HG03432 (cell line): ENCODE results near the gene FXYD1.

Experiments used
- ATAC-seq: cut with Tn5 transposase; IDR thresholded peaks from one replicate; pipeline ENCODE4 v1.9.1; 2021; ENCODE audit warnings: mild to moderate bottlenecking, moderate library complexity; ENCODE audit not compliant: unreplicated experiment

The FXYD1 gene

DNA sequence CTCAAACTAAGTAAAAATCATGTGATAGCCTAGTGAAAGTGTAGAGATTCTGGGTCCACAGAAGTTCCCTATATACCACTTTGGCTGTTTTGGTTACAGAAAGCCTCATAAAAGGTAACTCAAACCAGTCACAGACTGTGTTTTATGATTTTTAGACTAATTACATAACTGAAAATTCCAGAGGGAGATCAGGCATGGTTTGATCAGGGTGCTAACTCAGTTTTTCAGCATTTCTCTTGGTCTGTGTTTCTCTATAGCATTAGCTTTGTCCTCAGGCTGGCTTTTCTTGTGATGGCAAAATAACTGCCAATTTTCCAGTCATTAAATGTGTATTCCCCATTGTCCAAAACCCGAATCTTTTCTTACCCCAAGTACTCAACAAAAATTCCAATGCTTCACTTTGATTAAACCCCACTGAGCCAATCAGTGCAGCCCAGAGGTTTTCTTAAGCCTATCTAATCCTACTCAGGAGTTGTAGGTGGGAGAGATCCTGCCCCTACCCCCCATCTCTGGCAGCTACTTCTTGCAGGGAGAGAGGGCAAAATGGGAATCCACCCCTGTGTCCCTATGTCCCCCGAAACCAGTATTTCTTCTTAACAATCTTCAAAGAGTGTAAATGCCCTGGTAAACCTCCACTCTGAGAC lies 31.6 kb upstream of the FXYD1 start:
- ATAC-seq: no peak

DNA sequence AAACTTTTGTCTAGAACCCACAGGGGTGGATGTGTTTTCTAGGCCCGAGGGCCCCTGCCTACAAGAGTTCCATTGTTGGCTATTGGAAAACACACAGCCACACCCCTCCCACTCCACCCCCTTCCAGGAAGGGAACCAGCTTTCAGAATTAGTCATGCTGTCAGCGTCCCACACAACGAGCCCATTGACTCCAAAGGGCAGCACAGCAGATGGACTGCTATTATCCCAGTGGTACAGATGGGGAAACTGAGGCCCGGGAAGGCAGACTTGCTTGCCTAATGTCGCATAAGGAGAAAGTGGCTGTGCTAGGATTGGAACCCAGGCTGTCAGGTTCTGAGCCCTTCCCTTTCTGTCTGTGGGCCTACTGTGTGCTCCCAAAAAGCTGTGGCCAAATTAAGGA lies 31.1 kb upstream of the FXYD1 start:
- no peak for ATAC-seq

DNA sequence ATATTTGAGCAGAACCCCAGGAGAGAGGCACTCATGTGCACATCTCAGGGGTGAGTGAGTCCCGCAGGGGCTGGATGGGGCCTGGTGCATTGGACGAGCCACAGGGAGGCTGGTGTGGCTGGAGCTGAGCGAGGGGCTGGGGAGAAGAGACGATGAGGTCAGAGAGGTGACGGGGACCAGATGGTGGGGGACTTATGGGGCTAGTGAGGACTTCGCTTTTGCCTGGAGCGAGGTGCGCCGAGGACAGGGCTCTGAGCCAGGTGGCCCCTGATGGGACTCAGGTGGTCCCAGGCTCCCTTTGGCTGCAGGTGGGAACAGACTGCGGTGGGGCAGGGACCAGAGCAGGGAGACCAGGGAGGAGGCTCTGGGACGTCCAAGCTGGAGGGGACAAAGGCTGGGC lies 29.9 kb upstream of the FXYD1 start:
- no peak for ATAC-seq

DNA sequence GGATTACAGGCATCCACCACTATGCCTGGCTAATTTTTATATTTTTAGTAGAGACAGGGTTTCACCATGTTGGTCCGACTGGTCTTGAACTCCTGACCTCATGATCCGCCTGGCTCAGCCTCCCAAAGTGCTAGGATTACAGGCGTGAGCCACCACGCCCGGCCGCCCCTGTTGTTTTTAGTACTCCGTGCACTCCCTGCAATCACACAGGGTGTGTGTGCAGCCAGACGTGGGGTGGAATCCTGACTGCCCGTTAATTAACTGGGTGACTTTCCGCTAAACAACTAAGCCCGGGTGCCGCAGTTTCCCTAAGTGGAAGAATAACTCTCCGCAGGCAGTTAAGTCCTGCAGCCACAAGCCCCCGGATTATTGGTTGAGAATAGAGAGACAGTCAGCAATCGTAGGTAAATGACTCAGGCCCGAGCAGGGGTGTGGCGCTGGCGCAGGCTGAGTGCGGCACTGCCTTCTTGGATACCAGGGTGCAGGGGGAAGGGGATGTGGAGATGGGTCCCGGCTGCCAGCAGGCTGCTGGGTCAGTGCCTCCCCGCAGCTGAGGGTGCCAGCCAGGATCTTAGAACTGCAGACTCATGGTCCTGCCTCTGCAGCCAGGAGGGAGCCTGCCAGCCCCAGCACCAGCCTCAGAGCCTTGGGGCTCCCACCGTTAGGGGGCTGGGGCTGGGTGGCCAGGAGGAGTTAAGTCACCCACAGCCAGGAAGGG lies 29.1 kb upstream of the FXYD1 start:
- no peak for ATAC-seq

DNA sequence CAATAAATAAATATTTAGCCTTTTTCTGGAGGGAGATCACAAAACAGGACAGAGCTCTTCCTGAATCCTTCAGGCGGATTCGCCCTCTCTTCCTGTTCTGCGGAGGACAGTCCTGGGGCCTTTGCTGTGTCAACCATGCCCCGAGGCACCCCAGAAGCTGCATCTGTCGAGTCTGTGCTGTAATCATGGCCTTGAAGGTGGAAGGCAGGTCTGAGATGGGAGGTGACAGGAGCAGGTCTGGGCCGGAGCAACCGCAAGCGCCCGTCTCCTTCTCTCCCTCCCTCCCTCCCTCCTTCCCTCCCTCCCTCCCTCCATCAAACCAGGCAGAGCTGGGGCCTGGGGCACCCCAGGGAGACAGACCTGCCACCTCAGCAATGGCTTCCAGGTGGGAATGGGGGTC lies 27.6 kb upstream of the FXYD1 start:
- ATAC-seq: no peak

DNA sequence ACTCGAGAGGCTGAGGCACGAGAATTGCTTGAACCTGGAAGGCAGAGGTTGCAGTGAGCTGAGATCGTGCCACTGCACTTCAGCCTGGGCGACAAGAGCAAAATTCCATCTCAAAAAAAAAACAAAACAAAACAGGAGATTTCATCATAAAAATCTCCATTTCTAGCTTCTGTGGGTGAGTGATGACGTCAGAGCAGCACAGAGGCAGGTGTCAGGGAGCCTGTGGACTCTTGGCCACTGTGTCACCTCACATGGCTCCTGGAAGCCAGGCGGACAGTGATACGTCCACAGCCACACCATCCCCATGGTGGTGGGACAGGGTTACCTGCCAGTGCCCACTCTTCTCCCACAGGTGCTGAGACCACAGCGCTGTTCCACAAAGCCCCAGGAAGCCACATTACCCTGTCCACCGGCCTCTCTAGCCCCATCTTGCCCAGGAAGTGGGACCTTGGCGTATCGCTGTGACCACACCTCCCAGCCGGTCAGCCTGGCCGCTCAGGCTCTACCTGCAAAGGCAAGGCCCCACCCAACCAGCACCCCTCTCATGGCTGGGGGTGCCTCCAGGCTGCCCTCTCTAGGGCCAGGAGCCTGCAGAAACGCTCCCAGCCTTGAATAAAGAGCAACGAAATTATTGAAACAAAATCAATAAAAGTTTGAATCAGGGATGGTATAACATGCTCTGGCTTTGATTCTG lies 25.5 kb upstream of the FXYD1 start:
- ATAC-seq: no peak

DNA sequence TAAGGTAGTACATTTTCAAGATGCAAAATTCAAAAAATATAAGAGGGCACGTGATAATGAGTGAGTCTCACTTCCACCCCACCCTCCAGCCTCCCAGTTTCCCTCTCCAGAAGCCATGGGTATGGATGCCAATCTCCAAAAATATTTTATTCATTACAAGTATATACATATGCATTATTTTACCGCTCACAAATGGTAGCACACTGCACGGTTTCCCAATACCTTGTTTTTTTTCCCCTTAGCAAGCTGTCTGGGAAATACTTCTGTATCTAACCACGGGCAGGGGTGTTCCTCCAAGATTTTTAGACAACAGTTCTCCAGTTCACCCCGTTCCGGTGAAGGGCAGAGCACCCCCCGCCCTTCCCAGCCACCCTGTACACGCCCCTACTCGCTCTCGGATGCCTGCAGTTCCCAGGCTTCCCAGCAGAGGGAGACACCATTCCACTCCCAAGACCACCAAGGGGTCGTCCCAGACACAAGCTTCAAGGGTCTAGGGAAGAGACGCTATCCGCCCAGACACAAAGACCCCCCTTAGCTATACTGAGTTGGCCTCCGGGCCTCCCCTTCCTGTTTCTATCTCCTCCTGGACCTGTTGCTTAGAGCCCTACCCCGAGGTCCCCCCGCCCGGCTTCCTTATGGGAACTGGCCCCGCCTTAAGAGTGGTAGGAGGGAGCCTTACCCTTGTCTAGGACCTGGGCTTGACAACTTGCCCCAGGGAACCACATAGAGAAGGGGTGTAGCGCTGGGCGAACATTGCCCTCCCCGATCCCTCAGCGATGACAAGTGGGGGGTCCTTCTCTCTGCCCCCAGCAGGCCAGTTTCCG lies 24.1 kb upstream of the FXYD1 start:
- ATAC-seq: no peak

DNA sequence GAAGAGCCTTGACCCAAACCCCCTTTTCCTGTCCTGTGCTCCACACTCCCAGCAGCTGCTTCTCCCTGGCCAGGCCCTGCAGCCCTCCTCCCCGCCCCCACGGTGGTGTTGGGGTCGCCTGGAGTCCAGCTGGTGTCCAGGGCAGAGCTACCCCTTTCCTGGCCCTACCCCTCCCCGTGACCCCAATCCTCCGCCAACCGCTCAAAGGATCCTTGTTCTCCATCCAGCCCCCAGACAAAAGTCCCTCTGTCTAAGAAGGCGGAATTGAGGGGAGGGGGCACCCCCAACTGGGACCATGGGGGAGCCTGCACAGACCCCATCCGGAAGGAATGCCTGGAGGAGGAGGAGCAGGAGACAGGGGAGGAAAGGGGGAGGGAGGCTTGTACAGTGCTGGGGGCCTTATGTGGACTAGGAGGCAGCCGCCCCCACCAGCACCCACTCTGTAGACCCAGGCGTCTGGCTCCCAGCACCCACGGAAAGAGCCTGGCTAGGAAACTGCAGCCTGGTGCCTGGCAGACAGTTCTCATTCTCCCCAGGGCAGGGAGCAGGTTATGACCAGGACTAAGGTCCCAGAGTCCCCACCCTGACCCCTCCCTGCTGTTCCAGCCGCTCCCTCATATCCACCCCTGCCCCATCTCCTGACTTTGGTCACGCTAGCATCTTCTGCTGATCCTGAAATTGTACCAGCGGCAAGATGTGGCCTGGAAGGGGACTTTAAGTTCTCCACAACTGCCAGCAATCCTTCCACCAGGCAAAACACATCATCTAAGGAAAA lies 23.3 kb upstream of the FXYD1 start, which contains the start of gene FXYD3:
FXYD3 (plus strand) TSS at position 647 of the 775 bp plus-strand sequence. CDS start 3,554 bp downstream, outside the sequence.
- ATAC-seq: no peak

DNA sequence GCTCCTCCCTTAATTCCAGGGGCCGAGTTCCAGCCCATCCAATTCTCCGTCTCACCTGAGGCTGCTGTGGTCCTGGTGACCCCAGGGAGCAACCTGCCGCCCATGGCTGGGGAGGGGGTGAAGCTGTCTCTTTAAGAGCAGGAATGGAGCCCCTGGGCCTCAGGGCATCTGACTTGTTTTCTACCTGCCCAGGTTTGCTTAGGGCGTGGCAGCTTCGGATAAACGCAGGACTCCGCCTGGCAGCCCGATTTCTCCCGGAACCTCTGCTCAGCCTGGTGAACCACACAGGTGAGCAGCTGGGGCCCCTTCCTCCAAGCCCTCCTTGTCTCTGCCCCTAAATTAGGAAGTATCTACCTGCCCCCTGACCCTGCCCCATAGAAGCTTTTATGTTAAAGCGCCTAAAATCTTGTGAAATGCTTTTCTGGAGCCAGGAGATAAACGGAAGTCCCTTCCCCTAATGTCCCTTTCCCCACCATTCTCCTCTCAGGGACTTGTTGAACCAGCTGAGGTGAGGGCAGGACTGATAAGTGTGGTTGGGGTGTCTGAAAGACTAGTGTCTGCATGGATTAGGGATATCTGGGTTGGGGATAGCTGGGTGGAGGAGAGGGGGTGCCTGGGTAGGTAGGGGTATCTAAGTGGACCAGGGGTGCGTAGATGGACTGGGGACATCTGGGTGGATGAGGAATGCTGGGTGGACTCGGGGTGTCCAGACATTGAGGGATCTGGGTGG lies 22.4 kb upstream of the FXYD1 start:
- no peak for ATAC-seq

DNA sequence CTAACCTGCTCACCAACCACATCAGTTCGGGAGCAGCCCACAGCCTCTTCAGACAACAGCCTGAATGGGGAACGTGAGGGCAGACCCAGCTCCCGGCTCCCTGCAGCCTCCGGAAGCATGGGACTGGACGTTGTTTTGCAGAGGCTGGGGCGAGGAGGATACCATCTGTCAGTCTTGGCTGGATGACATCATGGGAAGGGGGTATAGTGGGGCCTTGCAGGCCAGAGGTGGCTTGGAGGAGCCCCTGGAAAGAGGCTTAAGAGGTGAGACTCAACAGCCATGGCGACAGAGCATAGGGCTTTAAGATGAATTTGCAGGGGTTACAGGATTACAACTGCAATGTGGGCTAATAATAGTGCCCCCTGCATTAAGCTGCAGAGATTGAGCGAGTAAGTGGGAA lies 21.5 kb upstream of the FXYD1 start:
- no peak for ATAC-seq

DNA sequence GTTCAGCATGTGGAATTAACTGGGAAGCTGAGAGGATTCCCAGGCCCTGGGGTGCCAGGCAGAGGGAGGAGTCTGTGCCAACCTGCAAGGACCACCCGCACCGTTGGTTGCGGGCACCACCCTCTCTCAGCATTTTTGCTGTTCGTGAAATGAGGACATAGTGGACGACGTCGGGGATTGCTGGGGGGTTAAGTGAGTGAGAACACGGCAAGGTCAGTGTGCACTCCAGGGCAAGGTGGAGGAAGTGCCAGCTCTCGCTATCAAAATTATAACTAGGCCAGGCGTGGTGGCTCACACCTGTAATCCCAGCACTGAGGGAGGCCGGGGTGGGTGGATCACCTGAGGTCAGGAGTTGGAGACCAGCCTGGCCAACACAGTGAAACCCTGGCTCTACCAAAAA lies 20.8 kb upstream of the FXYD1 start:
- ATAC-seq: no peak

DNA sequence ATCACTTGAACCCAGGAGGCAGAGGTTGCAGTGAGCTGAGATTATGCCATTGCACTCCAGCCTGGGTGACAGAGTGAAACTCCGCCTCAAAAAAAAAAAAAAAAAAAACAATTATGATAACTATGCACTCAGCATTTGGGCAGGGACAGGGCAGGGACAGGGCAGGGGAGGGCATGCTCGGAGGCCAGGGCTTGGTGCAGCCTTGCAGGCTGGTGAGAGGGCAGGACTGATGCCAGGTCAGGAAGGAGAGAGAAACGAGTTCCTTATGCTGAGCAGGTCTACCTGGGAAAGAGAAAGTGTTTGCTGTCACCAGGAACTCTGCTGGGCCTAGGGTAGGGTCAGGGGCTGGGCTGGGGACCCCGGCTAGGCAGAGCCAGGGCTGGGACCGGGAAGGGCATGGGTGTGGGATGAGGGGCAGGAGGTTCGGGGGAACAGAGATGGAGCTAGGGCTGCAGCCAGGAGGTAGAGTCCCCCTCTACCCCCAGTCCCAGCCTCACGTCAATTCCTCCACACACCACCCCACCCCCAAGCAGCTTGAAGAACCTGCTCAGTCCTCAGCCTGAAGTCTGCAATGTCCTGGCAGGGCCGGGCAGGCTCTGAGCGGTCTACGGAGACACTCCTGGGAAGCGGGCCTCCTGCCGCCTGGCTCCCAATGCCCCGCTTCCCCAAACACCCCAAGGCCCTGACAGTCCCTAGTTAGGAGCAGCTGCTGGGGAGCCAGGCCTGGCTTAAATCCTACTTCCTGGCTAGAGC lies 20.2 kb upstream of the FXYD1 start:
- no peak for ATAC-seq

DNA sequence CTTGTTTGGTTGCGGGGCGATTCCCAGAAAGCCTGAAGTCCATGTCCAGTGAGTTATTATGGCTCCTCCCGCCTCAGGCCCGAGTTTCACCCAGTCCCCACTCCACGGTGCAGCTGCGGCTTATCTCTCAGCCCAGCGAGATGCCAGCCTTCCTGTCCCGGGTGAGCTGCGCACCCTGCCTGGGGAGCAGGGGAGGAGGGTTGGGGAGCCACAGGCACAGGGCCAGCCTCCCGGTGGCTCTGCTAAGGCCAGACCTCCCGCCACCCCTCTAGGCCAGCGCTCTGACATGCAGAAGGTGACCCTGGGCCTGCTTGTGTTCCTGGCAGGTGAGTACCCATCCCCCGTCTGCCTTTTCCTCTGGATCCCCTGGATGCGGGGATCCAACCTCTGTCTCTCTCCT lies 19.5 kb upstream of the FXYD1 start:
- no peak for ATAC-seq

DNA sequence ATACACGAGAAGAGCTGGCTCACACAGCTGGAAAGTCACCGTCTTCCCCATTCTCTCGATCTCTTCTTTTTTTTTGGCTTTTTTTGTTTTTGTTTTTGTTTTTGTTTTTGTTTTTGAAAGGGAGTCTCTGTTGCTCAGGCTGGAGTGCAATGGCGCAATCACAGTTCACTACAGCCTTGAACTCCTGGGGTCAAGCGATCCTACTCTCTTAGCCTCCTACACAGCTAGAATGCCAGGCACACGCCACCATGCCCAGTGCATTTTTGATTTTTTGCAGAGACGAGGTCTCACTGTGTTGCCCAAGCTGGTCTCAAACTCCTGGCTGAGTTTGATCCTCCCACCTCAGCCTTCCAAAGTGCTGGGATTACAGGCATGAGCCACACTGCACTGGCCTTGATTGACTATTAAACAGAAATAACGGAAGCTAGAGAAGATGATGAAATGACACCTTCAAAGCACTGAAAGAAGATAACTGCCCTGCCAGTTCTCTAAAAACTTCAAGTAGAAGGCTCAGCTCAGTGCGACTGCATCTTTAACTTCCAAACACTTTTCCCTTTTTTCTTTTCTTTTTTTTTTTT lies 19.0 kb upstream of the FXYD1 start:
- ATAC-seq: no peak

DNA sequence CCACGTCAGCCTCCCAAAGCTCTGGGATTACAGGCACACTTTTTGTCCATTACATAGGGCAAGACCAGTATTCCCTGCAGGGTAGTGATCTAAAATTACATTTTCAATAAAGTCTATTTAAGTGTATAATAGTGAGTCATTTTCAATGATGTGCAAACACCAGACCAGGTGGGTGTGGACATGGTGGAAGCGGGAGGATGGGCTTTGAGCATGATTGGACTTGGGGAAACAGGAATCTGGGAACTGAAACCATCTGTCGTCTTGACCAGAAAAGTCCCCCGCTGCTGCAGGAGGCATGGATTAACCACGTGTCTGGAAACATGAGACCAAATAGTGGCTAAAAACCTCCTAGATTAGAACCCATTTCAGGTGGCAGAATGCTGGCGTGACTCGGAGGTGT lies 18.1 kb upstream of the FXYD1 start:
- no peak for ATAC-seq

DNA sequence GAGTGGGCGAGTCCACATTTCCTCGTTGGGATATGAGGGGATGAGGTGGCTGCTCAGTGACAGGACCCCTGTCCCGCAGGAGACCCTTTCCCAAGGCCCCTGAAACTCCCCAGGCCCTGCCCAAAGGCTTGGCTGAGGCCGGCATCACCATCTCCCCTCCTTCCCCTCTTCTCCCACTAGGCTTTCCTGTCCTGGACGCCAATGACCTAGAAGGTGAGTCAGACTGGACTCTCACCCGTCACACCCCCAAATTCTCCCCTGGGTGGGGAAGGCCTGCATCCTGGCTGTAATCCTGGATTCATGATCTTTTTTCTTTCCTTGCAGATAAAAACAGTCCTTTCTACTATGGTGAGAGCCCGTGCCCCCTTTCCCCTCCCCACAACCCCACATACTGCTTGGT lies 17.7 kb upstream of the FXYD1 start:
- ATAC-seq: no peak

DNA sequence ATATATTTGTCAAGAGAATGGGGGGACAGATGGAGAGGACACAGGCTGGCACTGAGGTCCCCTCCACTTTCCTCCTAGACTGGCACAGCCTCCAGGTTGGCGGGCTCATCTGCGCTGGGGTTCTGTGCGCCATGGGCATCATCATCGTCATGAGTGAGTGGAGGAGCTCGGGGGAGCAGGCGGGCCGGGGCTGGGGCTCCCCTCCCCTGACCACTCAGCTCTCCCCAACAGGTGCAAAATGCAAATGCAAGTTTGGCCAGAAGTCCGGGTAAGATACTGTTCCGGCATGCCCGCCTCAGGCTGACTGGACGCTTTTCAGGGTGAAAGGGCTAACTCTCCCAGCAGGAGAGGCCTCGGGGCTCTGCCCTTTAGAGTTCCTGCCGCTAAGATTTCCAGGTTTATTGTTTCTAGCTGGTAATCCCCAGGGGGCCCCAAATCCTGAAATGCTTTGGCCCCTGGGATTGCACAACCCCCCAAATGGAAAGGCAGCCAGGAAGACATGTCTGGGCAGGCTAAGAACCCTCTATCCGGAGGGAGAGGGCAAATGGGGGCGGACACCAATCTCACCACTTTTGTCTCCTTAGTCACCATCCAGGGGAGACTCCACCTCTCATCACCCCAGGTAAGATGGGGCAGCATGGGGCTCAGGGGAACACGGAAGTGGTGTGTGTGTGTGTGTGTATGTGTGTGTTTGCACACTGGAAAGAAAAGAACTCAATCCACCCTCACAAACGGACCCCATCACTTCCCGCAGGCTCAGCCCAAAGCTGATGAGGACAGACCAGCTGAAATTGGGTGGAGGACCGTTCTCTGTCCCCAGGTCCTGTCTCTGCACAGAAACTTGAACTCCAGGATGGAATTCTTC lies 15.7 kb upstream of the FXYD1 start:
- no peak for ATAC-seq

DNA sequence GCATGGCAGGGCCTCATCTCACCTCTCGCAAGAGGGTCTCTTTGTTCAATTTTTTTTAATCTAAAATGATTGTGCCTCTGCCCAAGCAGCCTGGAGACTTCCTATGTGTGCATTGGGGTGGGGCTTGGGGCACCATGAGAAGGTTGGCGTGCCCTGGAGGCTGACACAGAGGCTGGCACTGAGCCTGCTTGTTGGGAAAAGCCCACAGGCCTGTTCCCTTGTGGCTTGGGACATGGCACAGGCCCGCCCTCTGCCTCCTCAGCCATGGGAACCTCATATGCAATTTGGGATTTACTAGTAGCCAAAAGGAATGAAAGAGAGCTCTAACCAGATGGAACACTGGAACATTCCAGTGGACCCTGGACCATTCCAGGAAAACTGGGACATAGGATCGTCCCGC lies 15.1 kb upstream of the FXYD1 start:
- ATAC-seq: no peak
